A549 (cell line): ENCODE measurements around the gene JMJD8. TPM values are rescaled to one million over a fixed set of nuclear protein-coding genes. Genes with fewer than 3 reads are reported as not detected.
A peak's percentile ranks its signal among the peaks of the same experiment; 100 is the strongest.

Source experiments
- ATAC-seq, 2 experiments: fragments of 200-7000 bp in 1 of 2; fragments of >200 bp in 1 of 2; cut with Nextera tagmentation in 1 of 2; cut with Tn5 transposase in 1 of 2; 3 replicates each; pipeline versions ENCODE4 v1.8.0 to v1.9.1; 2018 to 2020; ENCODE audit warnings: mild to moderate bottlenecking in 1 of 2, moderate library complexity in 1 of 2
- CTCF ChIA-PET: fragments of 300-600 bp; sonication (Branson Sonifier 250); formaldehyde crosslinking; extraction: SDS; loops from one replicate; lab custom pipeline; 2021; ENCODE audit warnings: antibody characterized with exemption, inconsistent platforms; lab: Yijun Ruan, JAX
- POLR2A ChIA-PET: fragments of 350-600 bp; formaldehyde crosslinking; extraction: SDS; loops from one replicate; lab custom pipeline; 2021; ENCODE audit warnings: antibody characterized with exemption, inconsistent platforms; lab: Yijun Ruan, JAX
- DNase-seq, 2 experiments: peaks; one replicate each; pipeline versions ENCODE4 v3.0.0 to v3.0.0-alpha.2; 2011 to 2016; ENCODE audit warnings: low read depth in 1 of 2, low spot score in 1 of 2
- FAIRE-seq: peaks from 2 replicates; lab custom pipeline; 2011; peaks lifted over from hg19 to GRCh38; lab: Jason Lieb, UNC
- H3K27ac ChIP-seq, 2 experiments: fragments of >200 bp; sonication (Bioruptor Twin); formaldehyde crosslinking; 3 replicates each; pipeline ENCODE4 v1.5.1; 2016 to 2017
- H3K4me1 ChIP-seq: fragments of >200 bp; sonication (Bioruptor Twin); formaldehyde crosslinking; 3 replicates; pipeline ENCODE4 v1.6.1; 2016
- H3K4me2 ChIP-seq: fragments of >200 bp; sonication (Bioruptor Twin); formaldehyde crosslinking; 3 replicates; pipeline ENCODE4 v1.6.1; 2016
- H3K4me3 ChIP-seq: fragments of >200 bp; sonication (Bioruptor Twin); formaldehyde crosslinking; 3 replicates; pipeline ENCODE4 v1.5.1; 2016
- H3K9me3 ChIP-seq: fragments of >200 bp; sonication (Bioruptor Twin); formaldehyde crosslinking; 3 replicates; pipeline ENCODE4 v1.6.1; 2016
- CBX8 ChIP-seq: fragments of 200-600 bp; sonication (generic); IDR thresholded peaks from 2 replicates; pipeline ENCODE4 v1.6.1; 2016
- E2F6 ChIP-seq: IDR thresholded peaks from 2 replicates; pipeline ENCODE4 v1.6.1; 2012; ENCODE audit warnings: low read depth, borderline replicate concordance
- EP300 ChIP-seq, 2 experiments: fragments of >200 bp; sonication (Bioruptor Twin); formaldehyde crosslinking; IDR thresholded peaks; 2 replicates in 1 of 2; 3 replicates in 1 of 2; pipeline ENCODE4 v1.6.1; 2016 to 2017
- HOXB13 ChIP-seq: fragments of 250-450 bp; sonication (Bioruptor Pico); IDR thresholded peaks from 2 replicates; pipeline ENCODE4 v1.5.0; 2020; ENCODE audit warnings: low read depth, mild to moderate bottlenecking, moderate library complexity
- JUN ChIP-seq, 2 experiments: fragments of >200 bp; sonication (Bioruptor Twin); formaldehyde crosslinking; IDR thresholded peaks; 2 replicates in 1 of 2; 3 replicates in 1 of 2; pipeline ENCODE4 v1.6.1; 2016 to 2017
- MAX ChIP-seq: IDR thresholded peaks from 2 replicates; pipeline ENCODE4 v1.6.1; 2012
- MYC ChIP-seq: IDR thresholded peaks from 2 replicates; pipeline ENCODE4 v1.6.1; 2012; ENCODE audit warnings: mild to moderate bottlenecking, inconsistent platforms, low read length, improper control_type of control experiment, borderline replicate concordance
- NPAS2 ChIP-seq: fragments of 250-450 bp; sonication (Bioruptor Pico); IDR thresholded peaks from 2 replicates; pipeline ENCODE4 v1.8.0; 2022; ENCODE audit warnings: mild to moderate bottlenecking, moderate library complexity, borderline replicate concordance
- PBX3 ChIP-seq: IDR thresholded peaks from 2 replicates; pipeline ENCODE4 v1.6.1; 2012
- POLR2A ChIP-seq: IDR thresholded peaks from 2 replicates; pipeline ENCODE4 v1.6.1; 2012; ENCODE audit warnings: mild to moderate bottlenecking, low read length
- RNF2 ChIP-seq: fragments of 200-600 bp; sonication (generic); IDR thresholded peaks from 2 replicates; pipeline ENCODE4 v1.6.1; 2016; ENCODE audit warnings: low read depth, mild to moderate bottlenecking, antibody characterized with exemption, moderate library complexity, borderline replicate concordance
- TFCP2L1 ChIP-seq: fragments of 250-450 bp; sonication (Bioruptor Pico); IDR thresholded peaks from 2 replicates; pipeline ENCODE4 v1.5.0; 2021; ENCODE audit warnings: mild to moderate bottlenecking
- USF2 ChIP-seq: fragments of 450-650 bp; IDR thresholded peaks from 2 replicates; pipeline ENCODE4 v1.6.1; 2014; ENCODE audit warnings: antibody characterized with exemption
- WGBS: methylation state at CpG from one replicate; pipeline ENCODE4 v1.1.6; 2017; ENCODE audit errors: missing lambda C conversion rate; 5-methylcytosine and 5-hydroxymethylcytosine counted together
- polyA plus RNA-seq, 4 experiments: library from polyadenylated mRNA; depleted of rRNA in 3 of 4; stranded (reverse); fragments of >200 nt; fragmentation: RNase III in 1 of 4; extraction: RNeasy Plus Mini Kit Qiagen cat#74134 plus additional on column Dnase treatment in 1 of 4; gene quantifications; 2 replicates in 3 of 4; 3 replicates in 1 of 4; pipeline ENCODE4 v1.2.3, GENCODE V29; 2011 to 2017

The JMJD8 gene
- polyA plus RNA-seq, 2 of the 4 experiments (the other 2 are of a cell fraction): 37.5 to 72.6 TPM

- Histone ChIP-seq H3K4me1 (peaks cover 13% of the 10 kb centered on the region), H3K4me2 (peak overlapping the region; percentile 100), H3K9me3 (no peaks in the 10 kb centered on the region), H3K4me3 (peak overlapping the region; percentile 60; the same call in 2 of the 3 replicates), H3K27ac (peak overlapping the region; percentile 89 to 91; a peak in 5 of 6 replicates)
- ChIA-PET POLR2A (interaction anchor here (1.3 to 3.1 kb wide), 3 partner anchors 8 to 14 kb away, joined by 3 to 15 read pairs (median 12); partner anchors contain the start of genes ANTKMT and METRN), CTCF (interaction anchor here (1.1 to 28.0 kb wide), 5 partner anchors 12 to 60 kb away, joined by 3 to 656 read pairs (median 14); partner anchors contain the start of genes ANTKMT, CCDC78, CHTF18 and CIAO3)
- 79% methylated on average over 23 of the region's 55 CpGs for WGBS
- no peak for DNase-seq
- ATAC-seq: no peak
- TF ChIP-seq EP300 (IDR thresholded peaks at IDR 0.05) (no peak), PBX3 (peak; percentile 4; the same call in 1 of the 2 replicates)
- no peak for FAIRE-seq
These were observed 45.0 kb upstream of the JMJD8 start for GRCh38 chr16:728890-729744.

- H3K4me1 ChIP-seq: peaks cover 13% of the 10 kb centered on the region
- DNase-seq (peak; percentile 63 to 88), ATAC-seq (peak; percentile 15 to 61), FAIRE-seq (no peak)
- 13% methylated on average over 15 of the region's 80 CpGs for WGBS
- H3K4me2 ChIP-seq: peak overlapping the region; percentile 100
- CTCF ChIA-PET: interaction anchor here (1.1 to 28.0 kb wide), 4 partner anchors 12 to 60 kb away, joined by 3 to 656 read pairs (median 30); partner anchors contain the start of genes ANTKMT, CCDC78, CHTF18 and CIAO3
- H3K27ac ChIP-seq: peak overlapping the region; percentile 89 to 91
- H3K4me3 ChIP-seq: peak overlapping the region; percentile 60
- POLR2A ChIA-PET: interaction anchor here (0.5 to 1.4 kb wide), 6 partner anchors 8 to 342 kb away, joined by 4 to 12 read pairs (median 5); partner anchors contain the start of genes CIAO3 and METRN
- peak; percentile 79 for TF ChIP-seq TFCP2L1
- peak; percentile 38 to 46; a peak in 2 of 5 replicates for TF ChIP-seq JUN (IDR thresholded peaks at IDR 0.05)
- TF ChIP-seq MYC: peak; percentile 26; the same call in 1 of the 2 replicates
- TF ChIP-seq MAX: peak; percentile 87
- no peak for TF ChIP-seq CBX8
- TF ChIP-seq HOXB13 (CRISPR knock-in tag): no peak
- TF ChIP-seq E2F6: peak; percentile 74
- H3K9me3 ChIP-seq: no peaks in the 10 kb centered on the region
These were observed 44.2 kb upstream of the JMJD8 start for GRCh38 chr16:728131-728889.

GRCh38 chr16:727291-727977 lies 43.3 kb upstream of the JMJD8 start:
- ChIA-PET CTCF (interaction anchor here (0.6 to 28.0 kb wide), 3 partner anchors 13 to 59 kb away, joined by 3 to 656 read pairs (median 46); partner anchors contain the start of genes ANTKMT, CCDC78, CIAO3 and FBXL16), POLR2A (interaction anchor here (1.0 to 1.4 kb wide), 4 partner anchors 7 to 20 kb away, joined by 4 to 12 read pairs (median 6); partner anchors contain the start of gene METRN)
- TF ChIP-seq USF2 (0 out of 2 replicates have a peak, but pooled peaks have one; percentile 3), MAX (peak; percentile 51), NPAS2 (CRISPR knock-in tag) (no peak), RNF2 (0 out of 2 replicates have a peak, but pooled peaks have one; percentile 80), POLR2A (no peak; the same call in 1 of the 2 replicates)
- peak overlapping the region; percentile 100 for H3K4me2 ChIP-seq
- peak overlapping the region; percentile 89 to 91 for H3K27ac ChIP-seq
- peak; percentile 3 to 14; a peak in 5 of 6 replicates for ATAC-seq
- no peak for FAIRE-seq
- no peaks in the 10 kb centered on the region for H3K9me3 ChIP-seq
- H3K4me1 ChIP-seq: peaks cover 13% of the 10 kb centered on the region
- no peak for DNase-seq
- peak overlapping the region; percentile 60 for H3K4me3 ChIP-seq
- 3% methylated on average over 20 of the region's 61 CpGs for WGBS
